Lung microvascular endothelial cell (primary cell): ENCODE results near the gene AFF3. TPM values are rescaled to one million over a fixed set of nuclear protein-coding genes. Genes with fewer than 3 reads are reported as not detected.
"Not testable (repeated sequence)": the region's sequence is repeated elsewhere in the genome, so short reads cannot be mapped to it uniquely, and the experiment has no call there.

ENCODE experiments used
- DNase-seq, 2 donors: peaks; one replicate each; pipeline versions ENCODE4 v3.0.0 to v3.0.0-alpha.2; 2010; ENCODE audit warnings: low read depth in 2 of 2
- total RNA-seq: library from RNA; depleted of rRNA; stranded (reverse); fragments of >200 nt; gene quantifications from 2 replicates; pipeline ENCODE4 v1.2.1, GENCODE V29; 2014

Gene AFF3
- total RNA-seq, 1 donor from 2014 or later = under 0.01 TPM

- DNase-seq = peak in 1 of 2 donors; percentile 75
Measured at GRCh38 chr2:99674090-99674489, 468.3 kb downstream of the AFF3 start.

GRCh38 chr2:99672766-99673350, 469.5 kb downstream of the AFF3 start:
- DNase-seq = no peak

DNA sequence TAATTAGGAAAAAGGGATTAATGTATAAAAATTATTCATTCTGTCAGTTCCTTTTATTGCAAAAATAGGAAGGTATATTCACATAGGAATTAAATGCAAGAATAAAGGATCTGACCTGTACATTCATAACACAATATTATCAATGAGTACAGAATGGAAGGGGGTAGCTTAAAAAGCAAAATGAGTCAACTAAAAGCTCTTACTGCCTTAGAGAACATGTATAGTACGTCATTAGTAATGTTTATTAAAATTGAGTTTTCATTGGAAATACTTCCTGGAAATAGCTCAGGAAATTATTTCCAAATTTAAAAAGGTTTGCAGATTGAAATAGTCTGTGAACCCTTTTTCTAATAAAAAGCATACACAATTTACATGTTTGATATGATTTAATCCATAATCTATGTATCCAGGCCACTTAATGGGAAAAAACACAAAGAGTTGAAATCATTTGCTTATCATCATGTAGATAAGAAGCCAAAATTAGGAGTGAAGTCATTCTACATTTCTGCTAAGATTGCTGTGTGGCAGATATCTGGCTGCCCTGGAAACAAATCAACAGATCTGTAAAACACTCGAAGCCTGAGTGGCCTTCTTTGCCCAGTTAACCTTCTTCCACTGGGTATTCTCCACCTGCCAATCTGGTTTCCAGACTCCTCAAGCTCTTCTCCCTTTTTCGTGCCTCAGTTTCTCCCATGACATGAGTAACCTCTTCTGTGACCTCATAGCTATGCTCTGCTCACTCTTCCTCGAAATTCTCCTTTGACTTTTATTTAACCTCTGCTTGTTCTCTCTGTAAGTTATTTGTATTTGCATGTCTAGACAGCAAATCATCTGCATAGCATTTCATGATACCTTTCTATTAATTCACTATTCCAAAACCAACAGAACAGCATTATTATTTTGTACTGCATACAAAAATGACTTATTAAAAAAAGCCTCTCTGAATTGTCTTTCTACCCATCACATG, 471.3 kb downstream of the AFF3 start:
- peak in 1 of 2 donors; percentile 39 for DNase-seq

DNA sequence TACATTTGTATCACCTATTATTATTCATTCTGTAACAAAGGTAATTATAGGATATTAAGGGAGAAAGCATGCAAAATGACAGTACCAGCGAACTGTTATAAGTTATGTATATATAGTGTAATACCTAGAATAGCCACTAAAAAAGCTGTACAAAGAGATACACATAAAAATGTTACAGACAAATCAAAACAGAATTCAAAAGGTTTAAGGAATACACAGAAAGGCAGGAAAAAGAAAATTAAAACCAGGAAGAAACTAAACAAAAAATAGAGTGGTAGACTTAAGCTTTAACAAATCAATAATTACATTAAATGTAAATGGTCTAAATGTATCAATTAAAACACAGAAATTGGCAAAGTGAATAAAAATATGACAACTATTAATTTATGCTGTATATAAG, 476.1 kb downstream of the AFF3 start:
- no peak for DNase-seq

GRCh38 chr2:99663641-99664040, 478.7 kb downstream of the AFF3 start:
- no peak for DNase-seq

- peak in 1 of 2 donors; percentile 44 for DNase-seq
Measured at GRCh38 chr2:99662761-99663341, 479.5 kb downstream of the AFF3 start.

DNA sequence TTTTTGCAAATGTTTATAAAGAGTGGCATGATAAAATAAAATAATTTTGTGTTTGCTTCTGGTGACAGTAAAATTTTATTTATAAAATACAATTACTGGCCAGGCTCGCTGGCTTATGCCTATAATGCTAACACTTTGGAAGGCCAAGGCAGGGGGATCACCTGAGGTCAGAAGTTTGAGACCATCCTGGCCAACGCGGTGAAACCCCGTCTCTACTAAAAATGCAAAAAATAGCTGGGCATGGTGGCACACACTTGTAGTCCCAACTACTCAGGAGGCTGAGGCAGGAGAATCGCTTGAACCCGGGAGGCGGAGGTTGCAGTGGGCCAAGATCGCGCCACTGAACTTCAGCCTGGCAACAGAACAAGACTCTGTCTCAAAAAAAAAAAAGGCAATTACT, 480.6 kb downstream of the AFF3 start:
- DNase-seq = not testable (repeated sequence)

DNA sequence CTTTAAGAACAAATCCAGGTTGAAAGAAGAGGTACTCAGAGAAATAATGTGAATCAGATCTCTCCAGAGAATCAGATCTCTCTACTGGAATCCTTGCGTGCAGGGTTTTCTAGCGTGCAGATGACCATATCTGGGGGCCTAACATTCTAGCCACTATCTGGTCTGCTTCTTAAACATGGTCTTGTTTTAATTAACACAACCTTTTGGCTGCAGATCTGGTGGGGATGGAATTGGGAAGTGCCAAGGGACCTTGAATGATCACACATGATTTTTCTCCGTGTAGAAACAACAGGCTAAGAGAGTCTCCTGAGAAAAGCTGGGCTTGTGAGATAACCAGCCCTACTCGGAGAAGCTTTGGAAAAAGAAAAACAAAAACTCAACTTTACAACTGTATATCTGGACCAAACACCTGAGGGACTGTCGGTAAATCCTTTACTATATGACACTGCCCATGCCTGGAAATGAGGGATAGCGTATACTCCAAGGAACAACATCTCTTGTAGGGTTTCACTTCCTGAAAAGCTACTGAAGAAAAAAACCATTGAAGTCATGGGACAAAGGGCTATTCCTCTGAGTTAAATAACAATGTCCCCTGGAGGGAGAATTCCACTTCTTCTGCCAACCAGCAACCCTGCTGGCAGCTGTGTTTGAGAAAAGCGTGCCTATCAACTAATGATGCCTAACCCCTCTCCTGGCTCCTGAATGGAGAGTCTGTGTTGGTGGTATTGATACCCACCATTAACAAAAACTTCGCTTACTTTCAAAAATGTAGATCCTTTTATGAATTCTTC, 481.6 kb downstream of the AFF3 start:
- DNase-seq = no peak

- peak in 1 of 2 donors; percentile 43 for DNase-seq
Measured at GRCh38 chr2:99659874-99660273, 482.5 kb downstream of the AFF3 start.

DNA sequence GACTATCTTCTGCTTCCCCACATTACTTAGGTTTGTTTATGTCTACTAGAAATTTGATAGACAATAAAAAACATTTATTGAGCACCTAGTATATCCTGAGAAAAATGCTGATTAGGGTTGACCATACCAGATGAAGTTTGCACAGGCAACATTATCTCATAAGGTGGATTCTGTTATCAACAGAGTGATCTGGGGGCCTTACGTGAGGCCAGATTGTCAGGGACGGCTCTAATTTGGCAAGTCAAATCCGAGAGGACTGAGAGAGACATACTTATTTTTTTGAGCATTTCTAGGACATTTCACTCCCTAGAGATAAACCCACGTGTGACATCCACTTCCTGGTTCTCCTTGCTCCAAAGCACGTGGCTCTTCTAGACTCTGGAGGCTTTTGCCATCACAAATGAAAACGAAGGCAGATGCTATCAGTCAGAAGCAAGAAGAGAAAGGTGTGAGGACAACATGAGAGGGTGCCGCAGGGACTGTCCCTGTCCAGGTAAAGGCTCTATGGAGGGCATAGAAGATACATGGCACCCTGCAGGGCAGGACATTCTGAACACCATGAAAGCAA, 484.6 kb downstream of the AFF3 start:
- no peak for DNase-seq

DNA sequence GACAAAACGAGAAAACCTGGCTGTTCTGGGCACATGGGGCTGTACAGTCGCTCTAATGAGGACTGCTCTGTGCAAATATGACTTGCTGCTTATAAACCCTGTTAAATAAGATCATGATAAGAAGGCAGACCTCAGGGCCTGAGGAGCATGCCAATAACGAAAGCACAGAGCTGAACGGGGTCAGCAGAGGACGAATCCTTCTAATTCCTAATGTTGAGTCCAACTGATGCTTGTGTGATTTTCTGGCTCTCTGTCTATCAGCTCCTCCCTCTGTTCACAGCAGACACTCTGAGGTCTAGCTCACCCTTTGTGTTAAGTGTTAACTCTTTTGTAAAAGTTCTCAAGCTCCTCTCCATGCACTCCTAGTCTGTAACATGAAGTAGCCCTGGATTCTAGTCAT, 485.4 kb downstream of the AFF3 start:
- no peak for DNase-seq

DNA sequence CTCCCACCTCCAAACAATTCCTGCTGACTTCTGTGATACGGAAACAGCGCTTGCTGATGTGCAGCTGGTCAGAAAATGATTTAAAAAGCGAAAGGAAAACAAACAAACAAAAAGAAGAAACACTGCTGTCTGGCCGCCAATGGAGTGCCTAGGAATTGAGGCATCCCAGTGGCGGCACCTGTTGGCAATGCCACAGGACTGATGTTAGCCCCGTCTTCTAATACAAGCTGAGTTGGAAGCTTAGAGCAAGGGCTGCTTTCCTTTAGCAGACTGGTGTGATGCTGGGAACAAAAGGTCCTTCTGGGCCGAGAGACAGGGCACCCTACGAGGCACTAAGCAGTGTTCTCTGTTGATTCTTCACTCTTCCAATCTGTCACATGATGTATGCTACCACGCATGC, 489.0 kb downstream of the AFF3 start:
- DNase-seq = no peak

GRCh38 chr2:99652862-99653261, 489.5 kb downstream of the AFF3 start:
- DNase-seq = no peak

GRCh38 chr2:99651930-99652670, 490.3 kb downstream of the AFF3 start:
- DNase-seq = peak in 1 of 2 donors; percentile 81

GRCh38 chr2:99648906-99649789, 493.2 kb downstream of the AFF3 start:
- no peak for DNase-seq

DNA sequence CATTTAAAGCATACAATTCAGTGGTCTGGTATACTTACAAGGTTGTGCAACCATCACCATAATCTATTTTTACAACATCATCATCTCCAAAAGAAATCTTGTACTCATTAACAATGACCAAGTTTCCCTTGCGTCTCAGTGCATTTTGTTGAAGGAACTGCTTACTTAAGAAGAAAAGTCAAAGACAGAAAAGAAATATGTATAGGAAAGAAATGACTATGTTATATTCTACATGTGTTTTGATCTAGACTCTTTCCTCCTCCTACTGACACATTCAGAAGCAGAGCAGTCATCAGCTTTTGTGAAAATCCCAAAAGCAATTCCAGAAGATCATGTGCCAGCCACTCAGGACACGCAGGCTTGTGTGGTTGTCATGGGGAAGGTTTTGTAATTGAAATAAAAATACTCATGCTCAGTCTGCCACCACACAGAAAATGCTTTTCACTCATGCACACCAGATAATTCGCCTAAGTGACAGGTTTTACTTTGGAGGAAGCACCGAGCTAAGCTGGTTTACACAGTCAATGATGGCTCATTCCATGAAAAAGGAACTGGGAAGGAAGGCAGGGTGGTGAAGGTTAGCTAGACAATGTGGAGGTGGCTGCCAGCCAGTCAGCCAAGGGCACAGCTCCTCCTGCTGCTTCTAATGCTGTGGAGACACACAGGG, 494.1 kb downstream of the AFF3 start:
- peak in 1 of 2 donors; percentile 81 for DNase-seq

GRCh38 chr2:99645960-99646359, 496.4 kb downstream of the AFF3 start:
- DNase-seq = no peak

DNA sequence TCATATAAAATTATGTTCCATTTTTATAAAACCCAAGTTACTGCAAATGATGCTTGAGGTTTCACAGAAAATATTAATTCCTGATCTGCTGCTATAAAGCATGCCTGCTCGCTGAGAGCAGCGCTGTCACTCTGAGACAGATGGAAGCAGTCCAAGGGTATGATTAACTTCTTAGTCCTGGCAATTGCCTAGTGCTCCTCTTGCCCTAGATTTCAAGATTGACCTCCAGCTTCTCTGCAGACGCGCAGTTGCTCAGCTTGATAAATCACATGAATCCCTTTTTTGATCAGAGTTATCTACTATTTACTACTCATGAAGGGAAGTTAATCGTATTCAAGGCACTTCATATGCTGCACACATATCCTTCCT, 498.0 kb downstream of the AFF3 start:
- peak in 1 of 2 donors; percentile 52 for DNase-seq

DNA sequence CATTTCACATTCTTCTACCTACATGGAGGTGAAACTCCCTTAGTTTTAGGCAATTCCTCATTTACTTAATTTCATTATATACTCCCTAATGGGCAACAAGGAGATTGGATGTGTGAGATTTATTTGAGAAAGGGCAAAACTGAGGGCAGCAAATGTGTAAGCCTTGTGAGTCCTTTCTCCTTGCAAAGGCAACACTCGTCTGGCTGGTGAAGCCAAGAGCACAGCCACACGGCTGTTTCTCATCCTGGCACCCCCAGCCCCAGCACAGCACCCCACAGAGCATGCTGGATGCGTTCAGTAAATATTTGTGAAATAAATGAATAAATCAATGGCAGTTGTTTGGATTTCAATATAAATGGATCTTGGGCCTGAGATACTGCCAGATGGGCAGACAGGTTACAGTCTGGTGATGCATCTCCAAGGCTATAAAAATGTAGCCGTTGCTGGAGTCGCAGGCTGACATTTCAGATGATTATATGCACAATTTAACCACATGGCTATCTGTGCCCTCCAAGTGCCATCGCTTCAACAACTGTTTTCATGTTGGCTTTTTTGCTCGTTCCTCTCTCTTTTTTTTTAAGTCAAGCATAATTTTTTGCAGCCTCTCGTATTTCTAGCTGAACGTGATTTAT, 498.5 kb downstream of the AFF3 start:
- DNase-seq = no peak
